Stimulated activated CD4-positive, alpha-beta T cell treated with anti-CD3 and anti-CD28 coated beads, Interleukin-1b, Interleukin-23, amount 100 ng/mL, for 1 hour (primary cell): ENCODE data around the gene AUTS2.

Source experiments
- DNase-seq, 2 donors: peaks; one replicate each; pipeline ENCODE4 v3.0.0-alpha.2; 2020; ENCODE audit warnings: low read depth in 2 of 2

Gene AUTS2

DNA sequence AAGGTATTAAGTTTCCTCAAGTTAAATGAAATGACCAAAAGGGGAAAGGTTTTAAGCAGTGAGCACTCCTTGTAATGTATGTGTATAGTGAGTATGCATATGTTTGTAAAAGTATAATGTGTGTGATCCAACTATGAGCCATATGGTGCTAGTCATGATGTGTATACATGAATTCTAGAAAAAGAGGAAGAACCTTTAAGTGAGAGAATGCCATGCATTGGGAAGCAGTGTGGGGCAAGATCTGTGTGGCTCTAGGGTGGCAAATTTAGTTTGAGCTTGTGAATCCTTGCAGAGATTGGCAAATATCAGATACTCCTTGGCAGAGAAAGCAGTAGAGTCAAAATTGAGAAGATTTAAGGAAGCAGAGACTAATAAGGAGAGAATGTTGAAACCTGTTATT lies 435.0 kb downstream of the AUTS2 start:
- DNase-seq: no peak

DNA sequence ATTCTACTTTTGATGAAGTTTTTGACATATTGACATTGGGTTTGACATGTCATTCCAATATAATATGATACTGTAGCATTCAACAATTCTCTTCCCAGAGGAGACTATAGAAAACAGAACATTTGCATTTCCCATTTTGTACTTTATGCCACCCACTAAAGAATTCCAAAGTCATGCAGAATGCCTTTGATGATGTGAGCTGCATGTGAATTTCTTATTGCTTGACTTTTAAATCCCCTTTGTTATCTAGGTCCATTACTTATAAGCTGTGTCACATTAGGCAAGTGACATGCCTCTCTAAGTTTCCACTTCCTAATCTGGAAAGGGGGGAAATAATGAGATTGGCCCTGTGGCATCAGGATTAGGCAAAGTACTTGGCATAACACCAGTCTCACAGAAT lies 436.7 kb downstream of the AUTS2 start:
- no peak for DNase-seq

DNA sequence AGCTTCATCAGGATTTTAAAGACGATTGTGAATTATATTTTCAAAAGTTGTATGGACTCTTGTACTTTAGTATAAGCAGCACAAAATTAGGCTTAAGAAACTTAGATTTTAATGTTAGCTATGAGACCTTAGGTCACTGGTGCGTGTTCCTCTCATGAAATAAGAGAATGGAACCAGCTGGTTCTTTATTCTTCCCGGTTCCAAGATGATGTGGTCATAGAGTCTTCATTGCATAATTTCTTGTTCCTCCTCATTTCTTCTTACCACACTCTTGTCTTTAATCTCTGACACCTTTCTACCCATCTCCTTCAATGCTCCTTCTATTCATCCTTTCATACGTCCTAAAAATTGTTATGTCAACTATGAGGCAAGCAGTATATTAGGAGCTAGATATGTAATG lies 437.2 kb downstream of the AUTS2 start:
- no peak for DNase-seq

DNA sequence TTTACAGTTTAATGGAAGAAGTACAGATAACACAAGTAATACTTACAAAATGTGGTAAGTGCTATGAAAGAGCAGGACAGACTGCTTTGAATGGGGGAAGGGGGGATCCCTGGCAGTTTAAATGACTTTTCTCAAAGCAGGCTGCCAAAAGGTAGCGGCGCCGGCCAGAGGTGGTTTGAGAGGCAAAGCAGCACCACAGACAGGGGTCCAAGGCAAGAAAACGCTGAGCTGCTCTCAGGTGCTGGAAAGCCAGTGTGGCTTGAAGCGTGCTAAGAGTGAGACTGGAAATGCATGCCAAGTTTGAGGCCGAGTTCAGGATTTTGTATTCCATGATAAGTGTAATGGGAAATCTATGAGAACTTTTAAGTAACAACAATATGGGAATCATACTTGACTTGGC lies 437.7 kb downstream of the AUTS2 start:
- no peak for DNase-seq

DNA sequence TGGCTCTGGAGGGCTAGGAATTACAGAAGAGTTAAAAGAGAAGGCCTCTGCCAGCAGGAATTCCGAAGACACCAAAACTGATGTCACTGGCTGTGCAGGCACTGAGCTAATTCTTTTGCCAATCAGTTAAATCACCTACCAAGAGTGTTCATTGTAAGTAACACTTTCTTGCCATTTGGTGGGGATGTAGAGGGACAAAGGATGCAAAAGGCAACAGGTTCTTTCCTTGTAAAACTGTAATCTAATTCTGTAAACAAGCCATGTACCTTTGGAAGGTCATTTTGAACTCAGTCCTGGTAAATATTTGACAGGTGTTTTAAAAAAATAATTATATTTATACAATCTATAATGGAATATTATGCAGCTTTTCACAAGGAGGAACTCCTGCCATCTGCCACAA lies 438.4 kb downstream of the AUTS2 start:
- DNase-seq: no peak

DNA sequence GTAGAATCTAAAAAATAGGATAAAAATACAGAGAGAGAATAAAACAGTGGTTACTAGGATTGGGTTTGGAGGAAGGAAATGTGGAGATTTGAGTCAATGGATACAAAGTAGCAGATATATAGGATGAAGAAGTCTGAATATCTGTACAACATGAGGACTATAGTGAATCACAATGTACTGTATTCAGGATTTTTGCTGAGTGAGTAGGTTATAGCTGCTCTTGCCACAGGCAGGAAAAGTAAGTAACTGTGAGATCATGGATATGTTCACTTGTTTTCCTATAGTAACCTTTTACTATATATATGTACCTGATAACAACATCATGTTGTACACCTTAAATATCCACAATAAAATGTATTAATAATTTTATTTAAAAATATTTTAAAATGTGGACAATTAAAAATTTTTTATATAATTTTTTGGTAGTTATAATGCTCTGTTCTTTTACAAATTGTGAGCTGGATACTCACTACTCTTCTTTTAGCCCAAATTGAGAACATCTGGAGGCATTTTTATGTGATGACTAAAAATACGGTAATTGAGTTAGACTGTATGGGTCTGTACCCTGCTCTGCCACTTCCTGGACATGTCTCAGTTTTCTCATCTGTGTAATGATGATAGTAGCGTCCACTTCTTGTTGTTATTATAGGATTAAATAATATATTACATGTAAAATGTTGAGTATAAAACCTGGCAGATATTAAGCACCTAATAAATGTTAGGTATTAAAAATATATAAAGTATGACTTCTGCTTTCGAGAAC lies 439.1 kb downstream of the AUTS2 start:
- DNase-seq: no peak

DNA sequence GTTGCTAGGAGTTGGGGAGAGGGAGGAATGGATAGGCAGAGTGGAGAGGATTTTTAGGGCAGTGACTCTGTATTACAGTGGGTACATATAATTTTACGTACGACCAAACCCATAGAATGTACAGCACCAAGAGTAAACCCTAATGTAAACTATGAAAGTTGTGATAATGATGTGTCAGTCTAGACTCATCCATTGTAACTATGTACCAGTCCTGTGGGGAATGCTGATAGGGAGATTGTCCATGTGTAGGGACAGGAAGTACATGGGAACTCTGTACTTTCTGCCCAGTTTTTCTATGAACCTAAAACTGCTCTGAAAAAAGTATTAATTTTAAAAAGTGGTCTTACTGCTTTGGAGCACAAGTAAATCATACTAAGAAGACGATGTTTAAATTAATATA lies 441.8 kb downstream of the AUTS2 start:
- no peak for DNase-seq

DNA sequence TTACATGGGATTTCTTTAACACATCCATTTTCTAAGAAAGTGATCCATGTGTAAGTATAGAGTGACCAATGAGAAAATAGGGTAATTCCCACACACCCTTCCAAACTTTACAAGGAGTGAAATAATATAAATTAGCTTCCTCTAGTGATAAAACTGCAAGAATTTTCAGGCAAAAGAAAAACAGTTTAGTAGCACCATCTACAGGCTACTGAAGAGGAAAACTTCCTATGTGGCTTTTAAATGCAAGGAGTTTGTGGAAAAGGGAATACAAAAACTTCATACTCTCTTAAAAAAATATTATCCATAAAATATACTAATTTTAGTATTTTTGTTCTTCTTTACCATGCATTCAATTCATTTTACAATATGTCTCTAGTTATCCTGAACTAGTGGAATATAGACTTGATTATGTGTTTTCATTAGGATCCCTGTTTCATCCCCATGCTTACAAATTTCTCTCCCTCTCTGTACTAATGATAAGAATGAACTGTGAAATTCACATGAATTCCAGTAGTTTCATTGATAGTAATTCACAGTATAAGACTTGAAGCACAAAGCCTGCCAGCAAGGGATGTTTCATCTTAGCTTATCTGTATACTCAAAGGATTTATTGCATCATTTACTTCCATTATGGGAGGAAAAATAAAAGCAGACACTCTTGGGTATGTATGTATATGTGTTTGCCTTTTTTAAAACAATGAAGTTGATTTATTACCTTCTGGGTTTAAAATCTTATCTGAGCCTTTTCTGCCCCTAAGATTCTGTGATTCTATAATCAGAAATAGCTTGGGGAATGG lies 442.9 kb downstream of the AUTS2 start:
- no peak for DNase-seq

DNA sequence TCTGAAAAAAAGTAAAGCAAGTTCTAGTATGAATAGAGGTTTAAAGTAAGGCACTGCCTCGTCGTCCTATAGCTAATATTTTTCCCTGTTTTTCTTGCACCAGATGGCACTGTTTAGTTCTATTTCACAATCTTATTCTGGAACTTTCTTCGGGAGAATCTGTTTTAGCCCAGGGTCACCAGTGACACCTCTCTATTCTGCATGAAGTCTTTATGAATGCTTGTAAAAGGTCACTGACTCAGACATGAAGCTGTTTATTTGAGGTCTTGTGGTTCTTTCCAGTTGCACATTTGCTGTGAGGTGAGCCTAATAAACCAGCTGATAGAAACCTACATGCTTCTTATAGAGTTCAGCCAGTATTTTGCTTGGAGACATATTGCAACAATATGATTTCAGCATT lies 444.3 kb downstream of the AUTS2 start:
- DNase-seq: no peak

DNA sequence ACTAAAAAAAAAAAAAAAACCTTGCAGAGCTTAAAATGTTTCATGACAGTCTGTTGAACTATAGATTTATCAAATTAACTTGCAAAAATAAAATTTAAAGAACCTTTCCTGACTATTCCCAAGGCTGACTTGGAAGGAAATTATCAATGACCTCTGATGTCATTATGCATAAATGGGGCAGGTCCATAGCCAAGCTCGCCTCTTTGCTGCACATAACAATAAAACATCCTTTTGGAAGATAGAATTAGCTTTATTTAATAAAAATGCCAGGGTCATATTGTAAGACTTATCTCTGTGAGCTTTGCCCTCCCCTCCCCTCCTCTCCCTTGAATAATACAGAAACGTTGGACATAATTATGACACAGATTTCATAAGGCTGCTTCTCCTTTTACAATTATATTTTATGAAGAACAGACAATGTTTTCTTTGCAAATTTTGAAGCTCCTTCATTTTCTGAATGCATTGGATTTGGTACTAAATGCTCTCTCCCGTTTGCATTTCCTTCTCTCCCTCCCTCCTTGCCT lies 444.8 kb downstream of the AUTS2 start:
- DNase-seq: no peak

DNA sequence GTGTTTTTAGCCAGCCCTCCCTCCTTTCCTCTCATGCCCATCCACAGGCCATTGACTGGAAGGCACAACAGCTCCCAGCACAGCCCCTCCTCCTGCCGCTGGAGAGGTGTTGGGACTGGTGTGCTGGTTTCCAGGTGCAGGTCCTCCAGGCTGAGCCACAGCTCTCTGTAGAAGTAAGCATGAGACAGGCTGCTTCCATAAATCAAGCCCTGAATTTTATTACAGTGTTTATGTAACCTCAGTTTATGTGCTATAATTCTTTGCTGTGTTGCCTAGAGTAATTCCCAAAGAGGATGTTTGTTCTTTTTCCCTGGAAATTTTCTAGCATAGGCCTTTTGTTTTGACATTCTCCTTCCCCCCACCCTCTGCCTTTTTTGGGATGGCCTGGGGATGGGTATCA lies 445.8 kb downstream of the AUTS2 start:
- DNase-seq: no peak

DNA sequence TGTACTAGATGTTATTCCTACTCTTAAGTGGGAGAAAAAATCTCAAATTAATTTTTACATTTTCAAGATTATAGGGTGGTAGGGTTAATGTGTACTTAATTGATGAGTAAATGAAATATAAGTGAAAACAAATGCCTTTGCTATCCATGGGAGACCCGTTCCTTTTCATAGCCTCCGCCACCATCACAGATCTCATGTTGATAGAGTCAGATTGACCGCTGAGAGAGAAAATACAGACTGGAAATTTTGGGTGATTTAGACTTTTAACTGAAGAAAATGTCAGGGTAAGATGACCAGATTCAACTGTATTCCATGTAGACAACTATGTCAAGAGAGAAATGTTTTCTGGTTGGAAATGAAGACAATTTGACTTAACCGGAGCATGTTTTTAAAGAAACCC lies 446.2 kb downstream of the AUTS2 start:
- no peak for DNase-seq

DNA sequence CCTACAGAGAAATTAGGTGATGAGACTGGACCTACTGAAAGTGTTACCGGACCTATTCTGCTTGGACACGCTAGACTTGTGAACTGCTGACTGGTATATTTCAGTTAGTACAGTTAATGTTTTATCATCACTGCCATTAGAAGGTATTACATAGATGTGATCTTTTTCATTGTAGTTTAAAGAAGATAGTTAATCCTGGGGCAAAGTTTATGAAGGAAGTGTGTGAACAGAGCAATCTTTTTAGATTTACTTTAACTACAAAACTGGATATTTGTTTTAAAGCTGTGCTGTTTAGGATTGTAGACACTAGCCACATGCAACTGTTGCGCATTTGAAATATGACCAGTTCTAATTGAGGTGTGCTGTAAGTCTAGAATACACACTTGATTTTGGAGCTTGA lies 446.7 kb downstream of the AUTS2 start:
- no peak for DNase-seq

DNA sequence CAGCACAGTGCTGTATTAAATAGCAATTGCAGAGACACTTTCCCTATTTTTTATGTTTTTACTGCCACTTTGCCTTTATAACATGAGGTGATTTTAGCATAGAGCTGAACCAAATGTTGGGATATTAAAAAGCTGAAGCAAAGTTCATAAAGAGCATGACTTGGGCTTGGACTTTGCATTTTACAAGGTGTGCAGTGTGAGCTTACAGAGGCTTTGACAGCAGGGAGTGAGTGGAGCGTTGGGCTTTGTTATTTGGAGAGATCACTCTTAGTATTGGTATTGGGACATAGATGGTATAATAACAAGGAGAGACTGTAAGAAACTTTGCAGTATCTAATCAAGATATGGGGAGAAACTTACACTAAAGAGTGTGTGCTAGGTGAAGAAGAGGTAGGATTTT lies 449.1 kb downstream of the AUTS2 start:
- DNase-seq: no peak

DNA sequence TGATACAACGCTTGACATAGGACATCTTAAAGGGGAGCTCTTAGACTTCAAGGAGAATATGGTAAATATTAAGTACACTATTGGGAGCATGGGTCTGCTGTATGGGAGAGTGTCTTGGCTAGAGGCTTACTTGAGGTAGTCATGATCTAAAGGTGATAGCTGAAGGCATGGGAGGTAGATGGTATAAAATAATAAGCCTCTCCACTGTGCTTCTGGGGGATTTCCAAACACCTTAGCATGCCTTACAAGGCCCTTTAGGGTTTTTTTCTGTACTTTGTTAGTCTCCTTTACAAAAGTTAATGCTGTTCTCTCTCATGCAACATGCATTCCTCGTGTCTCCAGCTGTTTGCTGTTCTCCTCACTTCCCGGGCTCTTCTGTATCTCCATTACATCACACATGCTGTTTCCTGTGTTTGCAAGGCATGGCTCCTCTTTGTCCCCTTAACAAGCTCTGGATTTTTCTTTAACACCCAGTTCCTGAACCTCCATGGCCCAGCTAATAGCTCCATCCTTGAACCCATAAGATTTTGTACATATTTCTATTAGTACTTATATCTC lies 449.7 kb downstream of the AUTS2 start:
- no peak for DNase-seq

DNA sequence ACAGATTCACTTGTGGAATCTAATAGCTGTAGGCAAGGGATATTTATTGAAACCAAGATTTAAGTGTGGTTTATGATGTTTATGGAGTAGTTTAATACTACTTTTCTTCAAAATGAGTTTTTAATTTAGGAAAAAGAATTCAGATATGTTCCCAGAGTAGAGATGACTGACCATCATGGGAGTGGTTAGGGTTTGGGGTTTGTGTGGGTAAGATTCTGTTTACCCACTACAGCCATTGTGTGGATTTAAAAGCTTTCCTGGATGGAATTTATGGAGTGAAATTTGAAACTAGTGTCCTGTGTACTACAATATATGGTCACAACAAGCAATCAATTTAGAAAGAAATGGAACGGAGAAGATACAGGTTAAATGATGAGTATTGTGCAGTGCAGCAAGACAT lies 453.5 kb downstream of the AUTS2 start:
- DNase-seq: no peak

DNA sequence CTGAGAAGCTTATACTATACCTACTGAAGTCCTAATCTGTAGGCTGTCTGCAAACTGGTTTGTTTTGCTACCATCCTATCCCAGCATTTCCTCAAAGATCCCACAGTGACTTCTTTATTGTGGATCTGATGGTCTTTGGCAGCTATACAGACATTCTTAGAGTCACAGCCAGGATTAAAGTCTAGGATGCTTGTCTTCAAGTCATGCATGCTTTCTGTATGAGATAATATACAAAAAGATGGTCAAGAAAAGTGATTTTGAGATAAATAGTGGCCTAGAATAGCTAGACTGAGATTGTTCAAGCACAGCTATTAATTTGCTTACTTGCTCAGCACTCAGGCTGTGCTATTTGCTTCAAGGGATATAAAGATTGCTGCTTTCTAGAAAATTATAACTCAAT lies 454.4 kb downstream of the AUTS2 start:
- DNase-seq: no peak

DNA sequence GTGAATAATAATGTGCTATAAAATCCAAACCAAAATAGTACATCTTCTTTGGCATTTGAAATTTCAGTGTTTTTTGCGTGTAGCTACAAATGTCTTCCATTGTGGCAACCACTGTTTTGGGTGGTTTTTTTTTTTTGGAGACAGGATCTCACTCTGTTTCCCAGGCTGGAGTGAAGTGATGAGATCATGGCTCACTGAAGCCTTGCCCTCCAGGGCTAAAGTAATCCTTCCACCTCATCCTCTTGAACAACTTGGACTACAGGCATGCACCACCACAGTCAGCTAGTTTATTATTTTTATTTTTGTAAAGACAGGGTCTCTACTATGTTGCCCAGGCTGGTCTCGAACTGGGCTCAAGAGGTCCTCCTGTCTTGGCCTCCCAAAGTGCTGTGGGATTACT lies 455.1 kb downstream of the AUTS2 start:
- no peak for DNase-seq

DNA sequence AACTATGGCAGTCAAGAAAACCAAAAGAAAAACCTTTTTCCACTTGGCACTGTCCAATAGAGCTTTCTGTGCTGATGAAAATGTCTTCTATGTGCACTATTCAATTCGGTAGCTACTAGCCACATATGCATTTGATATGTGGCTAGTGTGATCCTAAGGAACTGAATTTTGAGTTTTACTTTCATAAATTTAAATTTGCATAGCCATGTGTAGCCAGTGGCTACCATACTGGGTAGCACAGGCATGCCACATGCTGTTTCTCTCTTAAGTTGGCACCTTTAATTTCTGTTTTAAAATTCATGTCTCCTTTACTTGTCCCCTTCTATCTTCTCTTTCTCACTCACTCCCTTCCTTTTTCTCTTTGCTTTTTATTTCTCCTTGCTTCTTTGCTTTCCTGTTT lies 455.7 kb downstream of the AUTS2 start:
- no peak for DNase-seq

DNA sequence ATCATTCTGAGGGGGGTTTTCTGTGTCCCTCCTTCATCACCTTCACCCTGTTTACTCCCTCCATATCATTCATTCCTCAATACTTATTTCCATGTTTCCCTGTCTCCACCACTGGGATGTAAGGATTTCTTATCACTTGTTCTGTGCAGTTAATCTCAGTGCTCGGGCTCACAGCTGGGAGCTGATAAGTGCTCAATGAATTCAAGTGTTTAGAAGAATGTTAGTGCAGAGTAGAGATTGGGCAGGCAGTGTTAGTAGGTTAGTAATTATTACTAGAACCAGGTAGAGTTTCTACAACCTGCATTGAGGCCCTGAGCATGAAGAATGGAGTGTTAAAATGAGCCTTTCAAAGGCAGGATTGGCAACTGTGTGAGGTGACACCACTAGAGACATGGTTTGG lies 458.1 kb downstream of the AUTS2 start:
- DNase-seq: no peak

DNA sequence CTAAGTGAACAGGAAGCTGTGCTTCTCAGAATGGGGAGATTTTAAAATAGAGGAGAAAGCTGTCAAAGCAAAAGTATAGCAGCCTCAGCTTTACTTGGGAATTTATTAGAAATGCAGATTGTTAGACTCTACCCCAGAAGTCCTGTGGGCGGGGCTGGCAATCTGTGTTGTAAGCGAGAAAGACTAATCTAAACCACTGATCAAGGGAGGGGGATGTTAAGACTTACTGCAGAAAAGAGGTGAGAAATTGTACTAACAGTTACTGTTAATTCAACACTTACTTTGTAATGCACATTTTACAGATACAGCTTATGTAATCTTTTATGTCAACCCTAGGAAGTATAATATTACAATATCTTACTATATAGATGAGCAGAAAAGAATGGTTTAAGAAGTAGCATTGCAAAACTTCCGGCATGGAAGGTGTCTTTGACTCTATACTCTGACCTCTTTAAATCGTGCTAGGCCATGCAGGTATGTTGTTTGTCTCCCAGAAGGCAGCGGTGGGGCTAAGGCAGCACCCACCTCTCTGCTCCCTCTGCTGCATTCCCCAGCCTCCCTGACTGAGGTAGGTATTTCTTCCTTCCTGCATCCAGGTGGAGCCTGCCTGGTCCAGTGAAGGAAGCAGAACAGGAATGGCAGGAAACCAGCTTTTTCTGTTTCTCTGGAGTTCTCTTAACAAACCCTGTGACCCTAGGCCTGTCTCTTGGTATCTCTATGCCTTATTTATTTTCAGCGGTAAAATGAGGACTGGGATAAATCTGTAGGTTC lies 462.2 kb downstream of the AUTS2 start:
- DNase-seq: no peak

DNA sequence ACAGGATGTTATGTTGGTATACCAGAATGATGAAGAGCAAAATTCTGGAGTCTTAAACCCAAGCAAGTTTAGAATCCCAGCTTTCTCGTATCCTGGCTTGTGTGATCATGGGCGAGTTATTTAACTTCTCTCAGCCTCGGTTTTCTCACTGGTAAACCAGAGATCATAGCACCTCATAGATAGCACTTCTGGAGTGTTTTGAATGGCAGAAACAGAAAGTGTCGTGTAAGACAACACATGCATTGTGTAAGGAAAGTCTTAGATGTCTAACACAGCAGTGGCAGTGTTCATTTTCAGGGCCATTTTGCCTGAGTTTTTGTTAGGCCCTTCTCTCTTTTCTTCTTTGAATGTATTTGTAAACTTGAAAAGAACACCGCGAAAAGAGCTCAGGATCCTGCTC lies 465.1 kb downstream of the AUTS2 start:
- no peak for DNase-seq
